ENCODE measurements around the gene CSGALNACT2.

The CSGALNACT2 gene

GRCh38 chr10:43117777-43118583, 20.3 kb upstream of the CSGALNACT2 start:
- no peaks in the 10 kb centered on the region for H3K36me3 Mint-ChIP-seq (ENCODE audit: low read depth)
- no peak overlapping the region for H3K4me3 Mint-ChIP-seq
- DNase-seq, result no peak
- H3K27me3 Mint-ChIP-seq, result no peaks in the 10 kb centered on the region
- H3K4me1 Mint-ChIP-seq (ENCODE audit: low read depth), result peaks cover 31% of the 10 kb centered on the region
- H3K9me3 Mint-ChIP-seq, result no peaks in the 10 kb centered on the region
- no peak overlapping the region for H3K27ac Mint-ChIP-seq

DNA sequence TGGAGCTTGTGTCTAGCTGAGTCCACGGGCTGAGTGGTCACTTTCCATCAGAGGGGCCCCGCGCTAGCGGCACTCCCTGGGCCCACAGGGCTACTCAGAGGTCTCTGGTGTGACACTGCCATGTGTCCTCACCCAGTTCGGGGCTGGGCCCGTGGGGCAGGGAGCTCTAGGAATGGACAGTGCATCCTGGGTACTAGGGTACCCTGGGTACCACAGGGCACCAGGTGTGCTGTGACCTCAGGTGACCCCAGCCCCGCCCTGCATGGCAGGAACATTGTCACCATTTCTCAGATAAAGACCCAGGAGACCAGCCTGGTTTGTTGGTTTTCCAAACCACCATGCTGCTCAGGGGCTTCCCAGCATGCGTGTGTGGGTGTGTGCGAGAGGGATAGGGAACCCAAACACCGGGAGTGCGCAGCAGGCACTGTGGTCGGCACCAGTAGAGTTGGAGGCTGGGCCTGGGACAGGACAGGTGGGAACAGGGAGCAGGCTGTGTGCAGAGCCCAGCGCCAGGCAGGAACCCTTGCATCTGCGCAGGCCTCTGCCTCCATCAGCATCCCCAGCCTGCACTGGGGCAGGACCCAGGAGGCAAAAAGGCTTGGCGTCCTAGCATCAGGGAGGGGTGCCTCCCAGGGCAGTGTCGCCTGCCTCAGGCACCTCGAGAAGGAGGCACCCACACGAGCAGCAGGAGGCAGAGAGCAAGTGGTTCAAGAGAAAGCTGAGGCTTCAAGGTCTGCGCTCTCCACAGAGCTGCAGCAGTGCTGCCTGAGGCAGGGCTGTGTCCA, 19.4 kb upstream of the CSGALNACT2 start:
- DNase-seq, result no peak
- Mint-ChIP-seq H3K27ac (no peak overlapping the region), H3K27me3 (no peaks in the 10 kb centered on the region), H3K4me3 (no peak overlapping the region), H3K4me1 (ENCODE audit: low read depth) (peaks cover 31% of the 10 kb centered on the region), H3K9me3 (no peaks in the 10 kb centered on the region), H3K36me3 (ENCODE audit: low read depth) (no peaks in the 10 kb centered on the region)

DNA sequence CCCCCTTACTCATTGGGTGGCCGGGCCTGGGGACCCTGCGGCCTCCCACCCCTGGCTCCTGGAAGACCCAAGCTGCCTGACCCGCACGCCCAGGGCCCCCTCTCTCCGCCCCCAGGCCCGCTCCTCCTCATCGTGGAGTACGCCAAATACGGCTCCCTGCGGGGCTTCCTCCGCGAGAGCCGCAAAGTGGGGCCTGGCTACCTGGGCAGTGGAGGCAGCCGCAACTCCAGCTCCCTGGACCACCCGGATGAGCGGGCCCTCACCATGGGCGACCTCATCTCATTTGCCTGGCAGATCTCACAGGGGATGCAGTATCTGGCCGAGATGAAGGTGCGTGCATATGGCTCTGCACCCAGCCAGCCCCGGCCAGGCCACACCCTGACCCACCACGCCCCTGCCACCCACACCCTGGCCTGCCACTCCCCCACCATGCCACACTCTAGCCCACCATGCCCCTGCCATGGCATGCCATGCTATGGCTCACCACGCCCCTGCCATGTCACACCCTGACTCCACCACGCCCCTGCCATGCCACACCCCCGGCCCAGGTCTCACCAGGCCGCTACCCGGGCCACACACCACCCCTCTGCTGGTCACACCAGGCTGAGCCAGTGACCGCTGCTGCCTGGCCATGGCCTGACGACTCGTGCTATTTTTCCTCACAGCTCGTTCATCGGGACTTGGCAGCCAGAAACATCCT, 18.7 kb upstream of the CSGALNACT2 start:
- H3K4me3 Mint-ChIP-seq, result no peak overlapping the region
- DNase-seq, result peak; percentile 28
- H3K9me3 Mint-ChIP-seq, result no peaks in the 10 kb centered on the region
- H3K27me3 Mint-ChIP-seq, result no peaks in the 10 kb centered on the region
- no peaks in the 10 kb centered on the region for H3K36me3 Mint-ChIP-seq (ENCODE audit: low read depth)
- no peak overlapping the region for H3K27ac Mint-ChIP-seq
- H3K4me1 Mint-ChIP-seq (ENCODE audit: low read depth), result peaks cover 31% of the 10 kb centered on the region

GRCh38 chr10:43120116-43120928, 17.9 kb upstream of the CSGALNACT2 start:
- no peaks in the 10 kb centered on the region for H3K36me3 Mint-ChIP-seq (ENCODE audit: low read depth)
- DNase-seq, result peak; percentile 45
- H3K9me3 Mint-ChIP-seq, result no peaks in the 10 kb centered on the region
- H3K4me3 Mint-ChIP-seq, result peak overlapping the region; percentile 25
- peaks cover 31% of the 10 kb centered on the region for H3K4me1 Mint-ChIP-seq (ENCODE audit: low read depth)
- H3K27ac Mint-ChIP-seq, result peak overlapping the region; percentile 72
- no peaks in the 10 kb centered on the region for H3K27me3 Mint-ChIP-seq

DNA sequence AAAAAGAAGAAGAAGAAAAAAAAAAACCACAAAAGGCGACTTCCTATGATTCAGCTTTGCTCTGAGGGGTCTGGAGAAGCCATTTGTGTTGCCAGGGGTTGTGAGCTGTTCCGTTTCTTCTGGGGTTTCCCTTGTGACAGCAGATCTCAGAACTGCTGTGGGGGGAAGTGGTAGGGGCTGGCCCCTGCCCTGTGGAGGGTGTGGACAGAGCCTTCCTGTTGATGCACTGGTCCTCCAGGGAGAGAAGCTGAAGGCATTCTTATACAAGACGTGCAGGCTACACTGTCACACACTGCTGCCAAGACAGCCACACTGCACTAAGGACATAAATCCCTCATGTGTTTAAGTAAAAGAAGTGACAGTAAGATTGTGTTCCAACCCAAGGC, 17.3 kb upstream of the CSGALNACT2 start:
- no peaks in the 10 kb centered on the region for H3K27me3 Mint-ChIP-seq
- peaks cover 31% of the 10 kb centered on the region for H3K4me1 Mint-ChIP-seq (ENCODE audit: low read depth)
- peak overlapping the region; percentile 25 for H3K4me3 Mint-ChIP-seq
- peak; percentile 66 for DNase-seq
- H3K9me3 Mint-ChIP-seq, result no peaks in the 10 kb centered on the region
- peak overlapping the region; percentile 72 for H3K27ac Mint-ChIP-seq
- H3K36me3 Mint-ChIP-seq (ENCODE audit: low read depth), result no peaks in the 10 kb centered on the region

GRCh38 chr10:43121444-43121843, 16.8 kb upstream of the CSGALNACT2 start:
- Mint-ChIP-seq H3K4me1 (ENCODE audit: low read depth) (peaks cover 31% of the 10 kb centered on the region), H3K9me3 (no peaks in the 10 kb centered on the region), H3K27ac (peak overlapping the region; percentile 72), H3K27me3 (no peaks in the 10 kb centered on the region), H3K4me3 (no peak overlapping the region), H3K36me3 (ENCODE audit: low read depth) (no peaks in the 10 kb centered on the region)
- no peak for DNase-seq

DNA sequence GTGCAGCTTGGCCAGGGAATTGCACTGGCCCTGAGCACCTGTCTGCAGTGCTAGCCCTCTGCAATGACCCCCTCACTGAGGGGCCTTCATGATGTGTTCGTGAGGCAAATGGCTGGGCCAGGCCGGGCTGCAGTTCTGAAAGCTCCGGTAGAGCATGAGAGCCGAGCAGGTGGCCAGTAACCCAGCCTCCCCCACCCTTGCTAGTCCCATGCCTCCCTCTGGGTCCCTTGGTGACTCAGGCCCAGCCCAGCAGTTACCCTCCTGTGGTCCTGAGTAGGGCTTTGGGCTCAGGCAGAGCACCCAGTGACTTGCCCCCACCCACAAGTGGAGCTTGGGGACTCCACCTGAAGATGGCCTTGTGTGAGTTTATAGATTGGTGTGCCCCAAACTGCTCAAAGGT, 16.1 kb upstream of the CSGALNACT2 start:
- Mint-ChIP-seq H3K27ac (no peak overlapping the region), H3K36me3 (ENCODE audit: low read depth) (no peaks in the 10 kb centered on the region), H3K4me1 (ENCODE audit: low read depth) (peaks cover 38% of the 10 kb centered on the region), H3K27me3 (no peaks in the 10 kb centered on the region), H3K9me3 (no peaks in the 10 kb centered on the region), H3K4me3 (no peak overlapping the region)
- no peak for DNase-seq

DNA sequence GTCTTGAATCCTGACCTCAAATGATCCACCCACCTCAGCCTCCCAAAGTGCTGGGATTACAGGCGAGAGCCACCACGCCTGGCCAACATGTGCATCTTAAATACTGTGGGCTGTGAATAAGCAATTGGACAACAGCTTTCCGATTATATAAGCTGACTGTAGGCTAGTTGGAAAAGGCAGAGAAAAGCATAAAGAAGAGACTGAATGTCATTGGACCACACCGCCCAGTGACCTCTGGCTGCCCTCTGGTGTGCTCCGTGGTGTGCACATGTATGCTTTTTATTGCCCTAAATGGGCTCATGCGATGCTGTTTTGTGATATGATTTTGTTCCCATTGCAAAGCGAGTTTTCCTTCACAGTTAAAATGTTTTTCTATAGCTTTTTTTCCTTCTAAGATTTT, 15.4 kb upstream of the CSGALNACT2 start:
- no peaks in the 10 kb centered on the region for H3K9me3 Mint-ChIP-seq
- no peak overlapping the region for H3K4me3 Mint-ChIP-seq
- H3K36me3 Mint-ChIP-seq (ENCODE audit: low read depth), result no peaks in the 10 kb centered on the region
- H3K27me3 Mint-ChIP-seq, result no peaks in the 10 kb centered on the region
- H3K4me1 Mint-ChIP-seq (ENCODE audit: low read depth), result peaks cover 45% of the 10 kb centered on the region
- no peak overlapping the region for H3K27ac Mint-ChIP-seq
- no peak for DNase-seq

- Mint-ChIP-seq H3K36me3 (ENCODE audit: low read depth) (no peaks in the 10 kb centered on the region), H3K27me3 (no peaks in the 10 kb centered on the region), H3K27ac (no peak overlapping the region), H3K4me3 (no peak overlapping the region), H3K4me1 (ENCODE audit: low read depth) (peaks cover 51% of the 10 kb centered on the region), H3K9me3 (no peaks in the 10 kb centered on the region)
- DNase-seq, result peak; percentile 23
Measured at GRCh38 chr10:43123361-43124093, 14.7 kb upstream of the CSGALNACT2 start.

GRCh38 chr10:43124094-43124521, 14.1 kb upstream of the CSGALNACT2 start:
- H3K36me3 Mint-ChIP-seq (ENCODE audit: low read depth), result no peaks in the 10 kb centered on the region
- no peak overlapping the region for H3K27ac Mint-ChIP-seq
- H3K9me3 Mint-ChIP-seq, result no peaks in the 10 kb centered on the region
- H3K4me3 Mint-ChIP-seq, result no peak overlapping the region
- H3K27me3 Mint-ChIP-seq, result no peaks in the 10 kb centered on the region
- no peak for DNase-seq
- H3K4me1 Mint-ChIP-seq (ENCODE audit: low read depth), result peaks cover 55% of the 10 kb centered on the region

DNA sequence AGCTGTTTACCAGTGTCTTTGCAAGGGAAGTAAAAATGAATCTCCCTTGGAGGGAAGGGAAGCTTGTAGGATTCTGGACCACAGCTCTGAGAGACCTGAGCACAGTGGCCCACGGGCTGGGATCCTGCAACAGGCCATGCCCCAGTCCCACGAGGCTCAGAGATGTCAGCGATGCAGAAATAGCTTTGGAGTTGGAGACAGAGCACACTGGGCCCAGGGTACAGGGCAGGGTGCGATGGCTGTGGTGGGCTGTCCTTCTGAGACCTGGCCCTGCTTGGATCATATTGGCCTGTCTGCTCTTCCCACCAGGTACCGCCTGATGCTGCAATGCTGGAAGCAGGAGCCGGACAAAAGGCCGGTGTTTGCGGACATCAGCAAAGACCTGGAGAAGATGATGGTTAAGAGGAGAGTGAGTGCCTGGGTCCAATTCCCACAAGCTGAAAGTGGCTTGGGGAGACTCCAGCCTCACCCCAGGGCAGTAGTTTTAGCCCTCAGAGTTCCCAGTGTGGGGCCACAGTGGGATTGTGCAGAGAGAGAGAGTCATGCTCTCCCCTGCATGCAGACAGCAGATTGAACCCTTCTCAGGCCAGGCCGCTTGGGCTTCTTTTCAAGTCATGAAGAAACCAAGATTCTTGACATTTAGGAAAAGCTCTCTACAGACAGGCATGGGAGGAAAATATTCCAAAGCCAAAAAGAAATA, 13.5 kb upstream of the CSGALNACT2 start:
- no peak for DNase-seq
- Mint-ChIP-seq H3K4me1 (ENCODE audit: low read depth) (peaks cover 60% of the 10 kb centered on the region), H3K27me3 (no peaks in the 10 kb centered on the region), H3K9me3 (no peaks in the 10 kb centered on the region), H3K36me3 (ENCODE audit: low read depth) (no peaks in the 10 kb centered on the region), H3K4me3 (no peak overlapping the region), H3K27ac (no peak overlapping the region)

DNA sequence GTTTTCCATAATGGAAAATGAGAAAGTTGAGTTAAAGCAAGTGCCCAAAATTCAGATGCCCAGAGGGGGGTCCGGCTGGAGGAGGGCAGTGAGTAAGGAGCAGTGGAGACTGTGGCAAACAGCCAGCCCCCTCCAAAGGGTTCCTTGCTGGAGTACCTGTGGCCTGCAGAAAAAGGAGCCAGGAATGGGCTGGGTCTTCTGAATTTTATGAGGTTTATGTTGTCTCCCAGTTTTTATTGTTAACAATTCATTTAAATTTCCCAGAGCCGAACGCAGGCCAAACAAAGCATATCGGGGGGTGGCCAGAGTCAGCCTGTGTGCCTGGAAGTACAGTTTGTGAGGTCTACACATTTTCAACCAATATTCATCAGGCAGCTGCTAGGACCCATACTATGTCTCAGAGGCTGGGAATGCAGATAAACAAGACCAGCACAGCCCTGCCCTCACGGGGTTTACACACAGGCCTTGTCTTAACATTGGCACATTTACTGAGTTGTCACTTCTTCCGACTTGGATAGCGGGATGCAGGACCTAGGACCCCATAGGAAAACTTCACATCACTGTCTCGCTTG, 12.9 kb upstream of the CSGALNACT2 start:
- DNase-seq, result no peak
- H3K9me3 Mint-ChIP-seq, result no peaks in the 10 kb centered on the region
- H3K36me3 Mint-ChIP-seq (ENCODE audit: low read depth), result no peaks in the 10 kb centered on the region
- no peak overlapping the region for H3K4me3 Mint-ChIP-seq
- no peak overlapping the region for H3K27ac Mint-ChIP-seq
- no peaks in the 10 kb centered on the region for H3K27me3 Mint-ChIP-seq
- H3K4me1 Mint-ChIP-seq (ENCODE audit: low read depth), result peaks cover 56% of the 10 kb centered on the region
